GM12801 (cell line): ENCODE data around the gene CTCFL.

Experiments
- TF ChIP-seq, protein P1 (sequence below): IDR thresholded peaks from one replicate; pipeline ENCODE4 v1.5.1; 2011; ENCODE audit warnings: control low read depth; ENCODE audit not compliant: insufficient read length; ENCODE audit errors: extremely low read depth

The CTCFL gene

DNA sequence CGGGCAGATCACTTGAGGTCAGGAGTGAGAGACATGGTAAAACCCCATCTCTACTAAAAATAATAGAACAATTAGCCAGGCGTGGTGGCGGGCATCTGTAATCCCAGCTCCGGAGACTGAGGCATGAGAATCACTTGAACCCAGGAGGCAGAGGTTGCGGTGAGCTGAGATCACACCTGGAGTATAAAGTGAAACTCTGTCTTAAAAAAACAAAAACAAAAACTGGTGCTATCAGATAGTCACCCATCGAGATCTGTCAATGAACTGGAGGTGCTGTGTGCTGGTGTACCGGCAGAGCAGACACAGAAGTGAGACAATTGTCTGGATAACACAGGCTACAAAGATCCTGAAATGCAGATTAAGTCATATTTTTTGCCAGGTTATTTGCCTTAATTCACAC lies 24.7 kb downstream of the CTCFL start:
- TF ChIP-seq, protein P1, sequence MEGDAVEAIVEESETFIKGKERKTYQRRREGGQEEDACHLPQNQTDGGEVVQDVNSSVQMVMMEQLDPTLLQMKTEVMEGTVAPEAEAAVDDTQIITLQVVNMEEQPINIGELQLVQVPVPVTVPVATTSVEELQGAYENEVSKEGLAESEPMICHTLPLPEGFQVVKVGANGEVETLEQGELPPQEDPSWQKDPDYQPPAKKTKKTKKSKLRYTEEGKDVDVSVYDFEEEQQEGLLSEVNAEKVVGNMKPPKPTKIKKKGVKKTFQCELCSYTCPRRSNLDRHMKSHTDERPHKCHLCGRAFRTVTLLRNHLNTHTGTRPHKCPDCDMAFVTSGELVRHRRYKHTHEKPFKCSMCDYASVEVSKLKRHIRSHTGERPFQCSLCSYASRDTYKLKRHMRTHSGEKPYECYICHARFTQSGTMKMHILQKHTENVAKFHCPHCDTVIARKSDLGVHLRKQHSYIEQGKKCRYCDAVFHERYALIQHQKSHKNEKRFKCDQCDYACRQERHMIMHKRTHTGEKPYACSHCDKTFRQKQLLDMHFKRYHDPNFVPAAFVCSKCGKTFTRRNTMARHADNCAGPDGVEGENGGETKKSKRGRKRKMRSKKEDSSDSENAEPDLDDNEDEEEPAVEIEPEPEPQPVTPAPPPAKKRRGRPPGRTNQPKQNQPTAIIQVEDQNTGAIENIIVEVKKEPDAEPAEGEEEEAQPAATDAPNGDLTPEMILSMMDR = no peak

DNA sequence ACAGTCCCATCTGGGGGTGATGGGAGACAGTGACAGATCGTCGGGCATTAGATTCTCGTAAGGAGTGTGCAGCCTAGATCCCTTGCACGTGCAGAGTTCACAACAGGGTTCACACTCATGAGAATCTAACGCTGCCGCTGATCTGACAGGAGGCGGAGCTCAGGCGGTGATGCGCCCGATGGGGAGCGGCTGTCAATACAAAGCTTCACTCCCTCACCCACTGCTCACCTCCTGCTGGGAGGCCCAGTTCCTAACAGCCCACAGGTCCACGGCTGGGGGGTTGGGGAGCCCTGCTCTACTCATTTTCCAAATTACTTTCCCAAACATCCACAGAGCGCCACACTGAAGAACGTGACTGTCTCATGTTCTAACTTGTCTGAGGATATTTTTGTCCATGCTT lies 25.3 kb downstream of the CTCFL start:
- TF ChIP-seq, protein P1 = no peak

DNA sequence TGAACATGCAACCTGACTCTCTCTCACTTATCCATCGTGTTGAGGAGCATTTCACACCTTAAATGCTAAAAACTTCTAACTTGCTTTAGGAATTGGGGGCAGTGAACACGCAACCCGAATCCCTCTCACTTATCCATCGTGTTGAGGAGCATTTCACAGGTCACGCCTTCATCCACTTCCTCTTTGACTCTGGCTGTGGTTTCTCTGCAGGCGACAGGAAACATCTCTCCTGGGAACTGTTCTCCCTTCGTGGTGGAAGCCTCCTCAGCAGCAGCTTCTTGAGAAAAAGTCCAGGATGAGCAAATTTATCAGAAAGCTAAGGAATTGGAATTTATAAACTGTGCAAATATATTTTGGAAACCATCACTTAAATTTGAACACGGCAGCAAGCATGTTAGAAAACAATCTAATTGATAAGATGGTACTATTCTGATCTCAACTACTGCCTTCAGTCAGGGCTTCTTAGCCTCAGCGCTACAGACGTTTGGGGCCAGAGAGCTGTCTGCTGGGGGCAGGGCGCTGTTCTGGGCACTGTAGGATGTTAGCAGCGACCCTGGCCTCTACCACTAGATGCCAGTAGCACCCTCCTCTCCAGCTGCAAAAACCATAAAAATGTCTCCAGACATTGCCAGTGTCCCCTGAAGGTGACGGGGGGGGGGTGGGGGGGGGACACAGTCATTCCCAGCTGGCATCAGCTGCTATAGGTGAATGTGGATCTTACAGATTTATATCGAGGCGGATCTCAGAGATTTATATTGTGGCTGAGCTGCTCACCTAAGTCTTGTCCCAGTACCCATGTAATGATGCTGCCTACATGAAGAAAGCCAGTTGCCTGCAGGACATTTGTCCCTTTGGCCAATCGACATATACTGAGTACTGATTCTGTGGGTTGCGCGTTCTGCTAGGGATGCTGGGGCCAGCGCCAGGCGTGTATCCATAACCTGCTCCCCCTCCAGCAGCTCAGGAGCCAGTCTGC lies 26.2 kb downstream of the CTCFL start:
- TF ChIP-seq, protein P1 = no peak

DNA sequence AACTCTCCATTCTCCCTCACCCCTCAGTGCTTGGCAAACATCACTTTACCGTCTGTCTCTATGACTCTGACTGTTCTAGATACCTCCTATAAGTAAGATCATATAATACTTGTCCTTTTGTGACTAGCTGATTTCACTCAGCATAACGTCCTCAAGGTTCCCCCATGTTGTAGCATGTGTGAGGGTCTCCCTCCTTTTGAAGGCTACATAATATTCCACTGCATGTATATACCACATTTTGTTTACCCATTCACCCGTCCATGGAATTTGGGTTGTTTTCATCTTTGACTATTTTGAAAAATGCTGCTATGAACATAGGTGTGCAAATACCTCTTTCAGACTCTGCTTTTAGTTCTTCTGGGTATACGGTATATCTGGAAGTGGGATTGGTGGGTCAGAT lies 28.3 kb downstream of the CTCFL start:
- TF ChIP-seq, protein P1 = no peak

DNA sequence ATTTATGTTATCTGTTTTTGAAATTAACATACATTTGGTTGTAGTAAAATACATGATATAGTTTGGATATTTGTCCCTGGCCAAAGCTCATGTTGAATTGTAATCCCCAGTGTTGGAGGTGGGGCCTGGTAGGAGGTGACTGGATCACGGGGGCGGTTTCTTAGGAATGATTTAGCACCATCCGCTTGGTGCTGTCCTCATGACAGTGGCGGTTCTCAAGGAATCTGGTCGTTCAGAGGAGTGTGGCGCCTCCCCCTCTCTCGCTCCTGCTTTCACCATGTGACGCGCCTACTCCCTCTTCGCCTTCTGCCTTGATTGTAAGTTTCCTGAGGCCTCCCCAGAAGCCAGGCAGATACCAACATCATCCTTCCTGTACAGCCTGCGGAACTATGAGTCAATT lies 29.0 kb downstream of the CTCFL start:
- TF ChIP-seq, protein P1 = no peak

DNA sequence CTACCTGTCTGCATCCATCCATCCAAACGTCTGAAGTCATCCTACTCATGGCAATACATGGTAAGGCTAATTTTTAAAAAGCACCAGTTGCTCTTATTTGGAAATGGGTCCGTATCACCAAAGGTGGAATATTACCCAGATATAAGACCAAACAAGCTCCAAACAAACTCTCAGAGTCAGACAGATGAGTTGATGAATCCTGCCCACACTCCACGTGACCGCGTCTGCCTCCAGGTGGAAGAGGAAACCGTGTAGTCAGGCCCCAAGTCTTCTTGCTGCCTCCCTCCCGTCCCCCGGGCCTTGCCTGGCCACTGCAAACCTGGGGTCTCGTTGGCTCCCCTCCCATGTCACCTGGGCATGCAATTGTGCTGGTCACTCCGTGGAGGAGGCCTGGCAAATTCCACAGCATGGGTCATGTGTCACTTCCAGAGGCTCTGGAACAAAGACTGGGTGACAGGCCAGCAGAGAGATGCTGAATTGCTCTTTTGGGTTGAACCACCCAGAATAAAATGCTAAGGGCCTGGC lies 31.8 kb downstream of the CTCFL start:
- TF ChIP-seq, protein P1 = no peak

DNA sequence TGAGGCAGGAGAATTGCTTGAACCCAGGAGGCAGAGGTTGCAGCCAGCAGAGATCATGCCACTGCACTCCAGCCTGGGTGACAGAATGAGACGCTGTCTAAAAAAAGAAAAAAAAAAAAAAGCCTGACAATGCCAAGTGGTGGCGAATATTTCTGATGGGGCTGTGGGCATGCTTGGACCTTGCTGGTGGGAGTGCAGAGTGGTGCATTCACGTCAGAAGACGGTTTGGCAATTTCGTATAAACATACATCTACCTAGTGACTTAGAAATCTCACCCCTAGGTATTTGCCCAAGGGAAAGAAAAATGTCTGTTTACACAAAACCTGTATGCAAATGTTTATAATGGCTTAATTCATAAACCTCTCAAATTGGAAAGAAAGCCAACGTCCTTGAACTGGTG lies 33.6 kb downstream of the CTCFL start:
- TF ChIP-seq, protein P1 = no peak
